ENCODE results near the gene PRR30.

PRR30 gene

GRCh38 chr2:27152796-27153464 lies 13.7 kb upstream of the PRR30 start:
- DNase-seq = no peak

GRCh38 chr2:27152102-27152795 lies 13.0 kb upstream of the PRR30 start:
- DNase-seq = no peak

GRCh38 chr2:27150639-27151230 lies 11.5 kb upstream of the PRR30 start:
- DNase-seq = no peak

GRCh38 chr2:27149570-27150405 lies 10.6 kb upstream of the PRR30 start:
- DNase-seq = no peak

- peak in 2 of 14 donors; percentile 11 to 13 for DNase-seq
These were observed 9.7 kb upstream of the PRR30 start, which contains the start of gene TCF23 for GRCh38 chr2:27148801-27149439. Gene TCF23, plus strand, starts transcription at chr2:27149004. Its CDS starts 130 bp downstream, at chr2:27149134.

GRCh38 chr2:27147935-27148334 lies 8.7 kb upstream of the PRR30 start:
- no peak for DNase-seq

- no peak for DNase-seq
These were observed 6.5 kb upstream of the PRR30 start for GRCh38 chr2:27145682-27146081.

GRCh38 chr2:27143285-27143684 lies 4.1 kb upstream of the PRR30 start:
- DNase-seq = no peak

- DNase-seq = no peak
These were observed 1.1 kb downstream of the PRR30 start for GRCh38 chr2:27138111-27138510.

GRCh38 chr2:27137322-27137935 lies 1.8 kb downstream of the PRR30 start:
- DNase-seq = no peak

GRCh38 chr2:27136751-27137150 lies 2.5 kb downstream of the PRR30 start:
- no peak for DNase-seq

GRCh38 chr2:27135478-27135955 lies 3.7 kb downstream of the PRR30 start:
- no peak for DNase-seq

- DNase-seq = no peak
These were observed 4.3 kb downstream of the PRR30 start for GRCh38 chr2:27134781-27135477.

- DNase-seq = peak; percentile 68 to 98 (median 92)
These were observed 5.1 kb downstream of the PRR30 start, which contains the start of gene PREB for GRCh38 chr2:27133905-27134780. Gene PREB, minus strand, starts transcription at chr2:27134636. Its CDS starts 215 bp downstream, at chr2:27134421.

- peak in 3 of 14 donors; percentile 17 to 36 (median 19) for DNase-seq
These were observed 5.9 kb downstream of the PRR30 start for GRCh38 chr2:27133195-27133875.

- DNase-seq = no peak
These were observed 7.8 kb downstream of the PRR30 start for GRCh38 chr2:27131429-27131828.

GRCh38 chr2:27130396-27130795 lies 8.8 kb downstream of the PRR30 start:
- no peak for DNase-seq

- DNase-seq = no peak
These were observed 10.3 kb downstream of the PRR30 start for GRCh38 chr2:27128668-27129571.

Measured in C1 segment of cervical spinal cord (tissue), 14 donors.